HT-29 (cell line): ENCODE results near the gene CLASRP. TPM values are rescaled to one million over a fixed set of nuclear protein-coding genes. Genes with fewer than 3 reads are reported as not detected.
"Not testable (repeated sequence)": the region's sequence is repeated elsewhere in the genome, so short reads cannot be mapped to it uniquely, and the experiment has no call there.

Source experiments
- DNase-seq: peaks from one replicate; pipeline ENCODE4 v3.0.0-alpha.2; 2015; ENCODE audit warnings: low spot score
- total RNA-seq: library from RNA; depleted of rRNA; stranded (reverse); fragments of >200 nt; shearing (Covaris generic); gene quantifications from 2 replicates; pipeline ENCODE4 v1.2.3, GENCODE V29; 2014

The CLASRP gene
- total RNA-seq, 1 experiment from 2014 or later: 90.2 TPM

GRCh38 chr19:45102481-45102880 lies 63.6 kb downstream of the CLASRP start:
- DNase-seq: no peak

GRCh38 chr19:45103156-45103507 lies 64.3 kb downstream of the CLASRP start:
- no peak for DNase-seq

GRCh38 chr19:45103508-45104319 lies 64.9 kb downstream of the CLASRP start:
- DNase-seq: no peak

- no peak for DNase-seq
Observed at GRCh38 chr19:45104658-45105349, 66.0 kb downstream of the CLASRP start.

GRCh38 chr19:45106363-45106762 lies 67.5 kb downstream of the CLASRP start:
- not testable (repeated sequence) for DNase-seq

- no peak for DNase-seq
Observed at GRCh38 chr19:45107621-45108150, 68.8 kb downstream of the CLASRP start.

GRCh38 chr19:45110851-45111266 lies 72.0 kb downstream of the CLASRP start:
- DNase-seq: no peak

GRCh38 chr19:45112111-45112827 lies 73.4 kb downstream of the CLASRP start:
- DNase-seq: no peak

GRCh38 chr19:45113628-45114027 lies 74.8 kb downstream of the CLASRP start:
- DNase-seq: peak; percentile 65

- no peak for DNase-seq
Observed at GRCh38 chr19:45114116-45114515, 75.3 kb downstream of the CLASRP start.

- no peak for DNase-seq
Observed at GRCh38 chr19:45115809-45116615, 77.2 kb downstream of the CLASRP start.

- no peak for DNase-seq
Observed at GRCh38 chr19:45117167-45117594, 78.3 kb downstream of the CLASRP start.

GRCh38 chr19:45117671-45118070 lies 78.8 kb downstream of the CLASRP start:
- no peak for DNase-seq

GRCh38 chr19:45118106-45118505 lies 79.3 kb downstream of the CLASRP start:
- no peak for DNase-seq

GRCh38 chr19:45118591-45119355 lies 79.9 kb downstream of the CLASRP start:
- not testable (repeated sequence) for DNase-seq

GRCh38 chr19:45119582-45119981 lies 80.7 kb downstream of the CLASRP start:
- DNase-seq: no peak
